ENCODE results near the gene DCK. TPM values are rescaled to one million over a fixed set of nuclear protein-coding genes. Genes with fewer than 3 reads are reported as not detected.
"Not testable (repeated sequence)": the region's sequence is repeated elsewhere in the genome, so short reads cannot be mapped to it uniquely, and the experiment has no call there.

Gene DCK
- total and polyA plus RNA-seq, 9 of the 15 experiments (the other 6 are each of a cell fraction or from before 2014, with no cell fraction given): 11.3 to 25.8 (median 19.6) TPM

DNA sequence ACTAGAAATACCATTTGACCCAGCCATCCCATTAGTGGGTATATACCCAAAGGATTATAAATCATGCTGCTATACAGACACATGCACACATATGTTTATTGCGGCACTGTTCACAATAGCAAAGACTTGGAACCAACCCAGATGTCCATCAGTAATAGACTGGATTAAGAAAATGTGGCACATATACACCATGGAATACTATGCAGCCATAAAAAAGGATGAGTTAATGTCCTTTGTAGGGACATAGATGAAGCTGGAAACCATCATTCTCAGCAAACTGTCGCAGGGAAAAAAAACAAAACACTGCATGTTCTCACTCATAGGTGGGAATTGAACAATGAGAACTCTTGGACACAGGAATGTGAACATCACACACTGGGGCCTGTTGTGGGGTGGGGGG, 23.9 kb downstream of the DCK start:
- TF ChIP-seq ZNF146 (CRISPR knock-in tag; IDR thresholded peaks at IDR 0.05; ENCODE audit: unreplicated experiment): peak; percentile 76
- 95% methylated on average over 2 of the region's 2 CpGs for WGBS (ENCODE audit: insufficient coverage, low coverage, missing lambda C conversion rate)

DNA sequence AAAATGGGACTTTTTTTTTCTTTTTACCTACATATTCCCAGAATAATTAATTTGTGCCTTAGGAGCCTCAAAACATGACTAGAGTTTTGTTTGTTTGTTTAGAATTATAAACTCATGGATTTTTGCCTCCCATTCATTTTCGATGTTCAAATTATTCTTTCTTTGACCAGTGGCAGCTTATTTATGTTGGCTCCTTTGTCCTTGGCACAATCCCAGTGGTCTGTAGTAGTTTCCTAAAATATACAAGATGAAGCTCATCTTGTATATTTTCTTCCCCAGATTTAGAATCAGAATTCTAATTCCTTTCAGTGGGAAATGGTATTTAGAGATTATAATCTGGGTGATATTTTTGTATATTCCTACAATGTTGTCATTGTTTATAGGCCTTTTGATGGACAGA, 27.2 kb downstream of the DCK start:
- Histone ChIP-seq H3K9me3 (replicated peaks; ENCODE audit: control insufficient read depth, insufficient read depth, low read depth, low read length) (no peaks in the 10 kb centered on the region), H3K9me1 (ENCODE audit: control insufficient read depth, insufficient read depth, low read length) (no peaks in the 10 kb centered on the region), H3K4me3 (no peak overlapping the region), H3K4me2 (ENCODE audit: insufficient read depth, low read length) (no peak overlapping the region), H3K9ac (ENCODE audit: insufficient read depth in 1 of 2, low read depth in 2 of 2, low read length in 2 of 2) (no peak overlapping the region), H3K79me2 (ENCODE audit: control insufficient read depth, insufficient read depth, low read length) (no peaks in the 10 kb centered on the region; the same call in 2 of the 3 replicates), H3K27me3 (ENCODE audit: control insufficient read depth in 2 of 2, insufficient read depth in 2 of 2, low read length in 2 of 2) (no peaks in the 10 kb centered on the region), H2AFZ (ENCODE audit: low read depth, low read length) (no peak overlapping the region), H3K4me1 (replicated peaks in 1 of 2; ENCODE audit: control insufficient read depth in 2 of 2, insufficient read depth in 2 of 2, low read length in 2 of 2) (no peaks in the 10 kb centered on the region; a peak in 1 of 5 replicates), H4K20me1 (replicated peaks; ENCODE audit: control insufficient read depth, insufficient read depth, low read length) (no peaks in the 10 kb centered on the region), H3K27ac (ENCODE audit: extremely low read depth, low read depth, low read length) (no peak overlapping the region), H3K36me3 (ENCODE audit: control insufficient read depth, insufficient read depth, low read length) (peaks cover 16% of the 10 kb centered on the region; the same call in 2 of the 3 replicates)
- CTCF ChIA-PET (ENCODE audit: low intra/inter-chr PET ratio): no interaction called here
- in situ Hi-C loops (cut with MboI) (no loop called here), intact Hi-C loops (cut with micrococcal nuclease) (no loop called here)
- BruUV-seq (replicated peaks): no TSS peak
- ATAC-seq: no peak
- POLR2A ChIA-PET: no interaction called here
- 91% methylated on average over 1 of the region's 1 CpG for WGBS (ENCODE audit: insufficient coverage, low coverage, missing lambda C conversion rate)
- no peak for FAIRE-seq
- DNase-seq (ENCODE audit: extremely low read depth in 1 of 4, low spot score in 3 of 4): no peak
- no peak for TF ChIP-seq ZBTB12 (CRISPR knock-in tag; IDR thresholded peaks at IDR 0.05)
- TF ChIP-seq, protein P1, sequence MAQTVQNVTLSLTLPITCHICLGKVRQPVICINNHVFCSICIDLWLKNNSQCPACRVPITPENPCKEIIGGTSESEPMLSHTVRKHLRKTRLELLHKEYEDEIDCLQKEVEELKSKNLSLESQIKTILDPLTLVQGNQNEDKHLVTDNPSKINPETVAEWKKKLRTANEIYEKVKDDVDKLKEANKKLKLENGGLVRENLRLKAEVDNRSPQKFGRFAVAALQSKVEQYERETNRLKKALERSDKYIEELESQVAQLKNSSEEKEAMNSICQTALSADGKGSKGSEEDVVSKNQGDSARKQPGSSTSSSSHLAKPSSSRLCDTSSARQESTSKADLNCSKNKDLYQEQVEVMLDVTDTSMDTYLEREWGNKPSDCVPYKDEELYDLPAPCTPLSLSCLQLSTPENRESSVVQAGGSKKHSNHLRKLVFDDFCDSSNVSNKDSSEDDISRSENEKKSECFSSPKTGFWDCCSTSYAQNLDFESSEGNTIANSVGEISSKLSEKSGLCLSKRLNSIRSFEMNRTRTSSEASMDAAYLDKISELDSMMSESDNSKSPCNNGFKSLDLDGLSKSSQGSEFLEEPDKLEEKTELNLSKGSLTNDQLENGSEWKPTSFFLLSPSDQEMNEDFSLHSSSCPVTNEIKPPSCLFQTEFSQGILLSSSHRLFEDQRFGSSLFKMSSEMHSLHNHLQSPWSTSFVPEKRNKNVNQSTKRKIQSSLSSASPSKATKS (CRISPR knock-in tag; IDR thresholded peaks at IDR 0.05): no peak
- no peak for TF ChIP-seq MEIS2 (IDR thresholded peaks at IDR 0.05; ENCODE audit: partially characterized antibody)
- no peak for TF ChIP-seq SMARCE1 (IDR thresholded peaks at IDR 0.05)
- no peak for TF ChIP-seq HNRNPLL (IDR thresholded peaks at IDR 0.05; ENCODE audit: low read depth, low read length, poor library complexity, severe bottlenecking)
- TF ChIP-seq RBFOX2 (IDR thresholded peaks at IDR 0.05; ENCODE audit: low read depth, low read length): no peak
- TF ChIP-seq ZNF12 (CRISPR knock-in tag; IDR thresholded peaks at IDR 0.05): no peak
- TF ChIP-seq ZSCAN32 (CRISPR knock-in tag; IDR thresholded peaks at IDR 0.05): no peak
- no peak for TF ChIP-seq PHF20 (IDR thresholded peaks at IDR 0.05; ENCODE audit: partially characterized antibody)
- TF ChIP-seq GMEB1 (CRISPR knock-in tag; IDR thresholded peaks at IDR 0.05): no peak
- no peak for TF ChIP-seq ZNF76 (CRISPR knock-in tag; IDR thresholded peaks at IDR 0.05; ENCODE audit: borderline replicate concordance)

More for the DNA sequence above, 23.9 kb downstream of the DCK start:
- H4K20me1 ChIP-seq (replicated peaks; ENCODE audit: control insufficient read depth, insufficient read depth, low read length); H3K36me3 ChIP-seq (ENCODE audit: control insufficient read depth, insufficient read depth, low read length); H2AFZ ChIP-seq (ENCODE audit: low read depth, low read length); H3K9ac ChIP-seq (ENCODE audit: insufficient read depth in 1 of 2, low read depth in 2 of 2, low read length in 2 of 2); in situ Hi-C loops (cut with MboI); POLR2A ChIA-PET; H3K79me2 ChIP-seq (ENCODE audit: control insufficient read depth, insufficient read depth, low read length); intact Hi-C loops (cut with micrococcal nuclease); CTCF ChIA-PET (ENCODE audit: low intra/inter-chr PET ratio); H3K4me2 ChIP-seq (ENCODE audit: insufficient read depth, low read length); FAIRE-seq; ATAC-seq; H3K27me3 ChIP-seq (ENCODE audit: control insufficient read depth in 2 of 2, insufficient read depth in 2 of 2, low read length in 2 of 2); H3K27ac ChIP-seq (ENCODE audit: extremely low read depth, low read depth, low read length); H3K9me1 ChIP-seq (ENCODE audit: control insufficient read depth, insufficient read depth, low read length); BruUV-seq (replicated peaks); DNase-seq (ENCODE audit: extremely low read depth in 1 of 4, low spot score in 3 of 4); H3K4me3 ChIP-seq; H3K9me3 ChIP-seq (replicated peaks; ENCODE audit: control insufficient read depth, insufficient read depth, low read depth, low read length); H3K4me1 ChIP-seq (replicated peaks in 1 of 2; ENCODE audit: control insufficient read depth in 2 of 2, insufficient read depth in 2 of 2, low read length in 2 of 2): not testable (repeated sequence)
